GM20000 (cell line): Measurements from ENCODE around the gene PCLO.

ENCODE experiments used
- DNase-seq: peaks from one replicate; pipeline ENCODE4 v3.0.0; 2012; ENCODE audit warnings: low spot score
- TF ChIP-seq, protein P1 (sequence below): IDR thresholded peaks from 2 replicates; pipeline ENCODE4 v1.5.1; 2012; ENCODE audit warnings: mild to moderate bottlenecking, control low read depth; ENCODE audit errors: extremely low read depth, missing control alignments

Gene PCLO, protein sequence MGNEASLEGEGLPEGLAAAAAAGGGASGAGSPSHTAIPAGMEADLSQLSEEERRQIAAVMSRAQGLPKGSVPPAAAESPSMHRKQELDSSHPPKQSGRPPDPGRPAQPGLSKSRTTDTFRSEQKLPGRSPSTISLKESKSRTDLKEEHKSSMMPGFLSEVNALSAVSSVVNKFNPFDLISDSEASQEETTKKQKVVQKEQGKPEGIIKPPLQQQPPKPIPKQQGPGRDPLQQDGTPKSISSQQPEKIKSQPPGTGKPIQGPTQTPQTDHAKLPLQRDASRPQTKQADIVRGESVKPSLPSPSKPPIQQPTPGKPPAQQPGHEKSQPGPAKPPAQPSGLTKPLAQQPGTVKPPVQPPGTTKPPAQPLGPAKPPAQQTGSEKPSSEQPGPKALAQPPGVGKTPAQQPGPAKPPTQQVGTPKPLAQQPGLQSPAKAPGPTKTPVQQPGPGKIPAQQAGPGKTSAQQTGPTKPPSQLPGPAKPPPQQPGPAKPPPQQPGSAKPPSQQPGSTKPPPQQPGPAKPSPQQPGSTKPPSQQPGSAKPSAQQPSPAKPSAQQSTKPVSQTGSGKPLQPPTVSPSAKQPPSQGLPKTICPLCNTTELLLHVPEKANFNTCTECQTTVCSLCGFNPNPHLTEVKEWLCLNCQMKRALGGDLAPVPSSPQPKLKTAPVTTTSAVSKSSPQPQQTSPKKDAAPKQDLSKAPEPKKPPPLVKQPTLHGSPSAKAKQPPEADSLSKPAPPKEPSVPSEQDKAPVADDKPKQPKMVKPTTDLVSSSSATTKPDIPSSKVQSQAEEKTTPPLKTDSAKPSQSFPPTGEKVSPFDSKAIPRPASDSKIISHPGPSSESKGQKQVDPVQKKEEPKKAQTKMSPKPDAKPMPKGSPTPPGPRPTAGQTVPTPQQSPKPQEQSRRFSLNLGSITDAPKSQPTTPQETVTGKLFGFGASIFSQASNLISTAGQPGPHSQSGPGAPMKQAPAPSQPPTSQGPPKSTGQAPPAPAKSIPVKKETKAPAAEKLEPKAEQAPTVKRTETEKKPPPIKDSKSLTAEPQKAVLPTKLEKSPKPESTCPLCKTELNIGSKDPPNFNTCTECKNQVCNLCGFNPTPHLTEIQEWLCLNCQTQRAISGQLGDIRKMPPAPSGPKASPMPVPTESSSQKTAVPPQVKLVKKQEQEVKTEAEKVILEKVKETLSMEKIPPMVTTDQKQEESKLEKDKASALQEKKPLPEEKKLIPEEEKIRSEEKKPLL (N-terminal part only)

DNA sequence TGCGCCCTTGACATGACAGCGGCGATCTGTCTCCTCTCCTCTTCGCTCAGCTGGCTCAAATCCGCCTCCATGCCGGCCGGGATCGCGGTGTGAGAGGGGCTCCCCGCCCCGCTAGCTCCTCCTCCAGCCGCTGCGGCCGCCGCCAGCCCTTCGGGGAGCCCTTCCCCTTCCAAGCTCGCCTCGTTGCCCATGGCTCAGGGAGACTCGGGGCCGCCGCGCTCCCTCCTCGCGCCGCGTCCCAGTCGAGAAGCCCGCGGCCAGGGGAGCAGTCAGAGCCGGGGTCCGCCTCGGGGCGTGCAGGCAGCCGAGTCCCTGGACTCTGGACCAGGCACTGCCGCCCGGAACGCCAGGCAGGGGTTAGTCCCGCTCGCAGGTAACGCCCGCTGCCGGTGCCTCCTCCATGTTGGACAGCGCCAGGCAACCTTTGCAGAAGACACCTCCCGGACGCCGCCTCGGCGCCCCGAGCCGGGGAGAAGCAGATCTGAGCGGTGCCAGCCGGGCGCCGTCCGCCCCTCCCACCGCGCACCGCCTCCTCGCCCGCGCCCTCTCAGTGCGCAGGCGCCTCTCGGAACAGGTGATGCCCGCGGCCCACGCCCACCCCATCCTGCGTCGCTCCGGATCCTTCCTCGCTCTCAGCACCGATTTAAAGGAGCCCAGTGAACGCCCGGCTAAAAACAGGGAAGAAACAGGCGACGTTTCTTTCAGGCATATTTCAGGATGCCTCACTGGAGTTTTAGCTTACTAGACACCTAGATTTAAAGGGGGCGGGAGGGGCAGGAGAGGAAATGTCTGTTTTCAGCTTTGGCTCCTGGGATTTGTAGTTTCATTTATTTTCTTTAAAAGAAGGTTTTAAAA is at the start of gene PCLO:
Gene PCLO (minus strand): TSS at position 483 of the 855 bp plus-strand sequence. CDS start 292 bp downstream, at position 191.
- TF ChIP-seq, protein P1, sequence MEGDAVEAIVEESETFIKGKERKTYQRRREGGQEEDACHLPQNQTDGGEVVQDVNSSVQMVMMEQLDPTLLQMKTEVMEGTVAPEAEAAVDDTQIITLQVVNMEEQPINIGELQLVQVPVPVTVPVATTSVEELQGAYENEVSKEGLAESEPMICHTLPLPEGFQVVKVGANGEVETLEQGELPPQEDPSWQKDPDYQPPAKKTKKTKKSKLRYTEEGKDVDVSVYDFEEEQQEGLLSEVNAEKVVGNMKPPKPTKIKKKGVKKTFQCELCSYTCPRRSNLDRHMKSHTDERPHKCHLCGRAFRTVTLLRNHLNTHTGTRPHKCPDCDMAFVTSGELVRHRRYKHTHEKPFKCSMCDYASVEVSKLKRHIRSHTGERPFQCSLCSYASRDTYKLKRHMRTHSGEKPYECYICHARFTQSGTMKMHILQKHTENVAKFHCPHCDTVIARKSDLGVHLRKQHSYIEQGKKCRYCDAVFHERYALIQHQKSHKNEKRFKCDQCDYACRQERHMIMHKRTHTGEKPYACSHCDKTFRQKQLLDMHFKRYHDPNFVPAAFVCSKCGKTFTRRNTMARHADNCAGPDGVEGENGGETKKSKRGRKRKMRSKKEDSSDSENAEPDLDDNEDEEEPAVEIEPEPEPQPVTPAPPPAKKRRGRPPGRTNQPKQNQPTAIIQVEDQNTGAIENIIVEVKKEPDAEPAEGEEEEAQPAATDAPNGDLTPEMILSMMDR: no peak
- DNase-seq: peak; percentile 61

DNA sequence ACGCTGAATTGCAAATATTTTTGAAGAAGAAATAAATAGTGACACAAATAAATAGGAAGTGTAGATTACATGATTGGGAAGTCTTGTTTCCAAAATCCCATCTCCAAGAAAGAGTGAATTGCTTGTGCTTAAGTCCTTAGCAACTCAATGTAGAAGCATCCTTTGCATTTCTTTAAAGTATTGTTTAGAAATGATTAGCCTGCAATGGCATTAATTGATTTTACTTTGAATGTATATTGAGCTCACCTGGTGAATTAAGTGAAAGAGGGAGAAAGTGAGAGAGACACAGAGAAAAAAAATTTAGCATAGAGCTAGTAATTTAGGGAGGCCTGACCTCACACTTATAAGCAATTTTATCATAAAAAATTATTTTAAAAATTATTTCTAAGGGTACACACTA is 49.0 kb upstream of the PCLO start:
- TF ChIP-seq, protein P1: no peak

DNA sequence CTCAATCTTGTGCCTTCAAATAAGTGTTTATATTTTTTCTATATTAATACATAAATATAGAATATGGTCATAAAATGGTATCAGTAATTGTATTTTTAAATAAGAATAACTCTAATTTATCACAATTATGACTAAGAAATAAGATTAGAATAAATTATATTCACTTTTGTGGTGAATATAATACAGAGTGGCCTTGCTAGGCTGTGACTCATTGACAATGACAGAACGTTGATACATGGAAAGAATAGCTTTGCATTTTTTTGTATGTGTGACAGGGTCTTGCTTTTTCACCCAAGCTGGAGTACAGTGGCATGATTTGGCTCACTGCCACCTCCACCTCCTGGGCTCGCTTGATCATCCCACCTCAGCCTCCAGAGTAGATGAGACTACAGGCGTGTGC is 47.8 kb upstream of the PCLO start:
- DNase-seq: no peak
- TF ChIP-seq, protein P1: no peak

More for the DNA sequence above, 49.0 kb upstream of the PCLO start:
- no peak for DNase-seq

DNA sequence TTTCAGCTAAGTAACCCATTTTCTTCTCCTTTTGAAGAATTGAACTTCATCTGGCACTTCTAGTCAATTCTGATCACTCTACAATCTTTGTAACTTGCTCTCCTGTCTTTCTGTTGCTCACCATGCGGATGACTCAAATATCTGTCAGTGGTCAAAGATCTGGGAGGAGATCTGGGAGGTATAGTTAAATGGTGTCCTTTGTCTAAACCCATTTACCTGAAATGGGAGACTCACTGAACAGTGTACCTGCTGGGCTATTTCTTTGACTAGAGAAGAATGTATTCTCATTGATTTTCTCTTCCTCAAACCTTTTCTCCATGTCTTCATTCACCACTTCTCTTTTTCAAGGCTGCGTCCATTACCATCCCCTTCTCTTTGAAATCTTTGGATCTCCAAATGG is 42.0 kb upstream of the PCLO start:
- DNase-seq: no peak
- TF ChIP-seq, protein P1: no peak

DNA sequence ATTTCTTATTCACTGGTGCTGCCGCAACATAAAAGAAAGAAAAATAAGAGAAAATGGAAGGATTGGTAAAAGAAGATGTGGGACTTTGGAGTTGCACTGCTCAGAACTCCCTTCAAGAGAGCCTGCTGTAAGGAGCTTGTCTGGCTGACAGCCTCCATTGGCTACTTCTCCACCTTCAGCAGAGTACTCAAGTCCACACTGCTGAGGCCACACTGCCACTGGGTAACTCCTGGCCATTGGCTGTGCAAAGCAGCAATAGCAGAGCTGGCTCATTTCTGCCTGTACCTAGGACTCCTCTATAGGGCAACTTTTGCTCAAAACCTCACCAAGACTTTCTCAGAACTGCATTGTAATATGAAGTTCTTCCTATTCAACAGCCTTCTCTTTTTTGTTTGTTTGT is 38.7 kb upstream of the PCLO start:
- no peak for DNase-seq
- TF ChIP-seq, protein P1: no peak

DNA sequence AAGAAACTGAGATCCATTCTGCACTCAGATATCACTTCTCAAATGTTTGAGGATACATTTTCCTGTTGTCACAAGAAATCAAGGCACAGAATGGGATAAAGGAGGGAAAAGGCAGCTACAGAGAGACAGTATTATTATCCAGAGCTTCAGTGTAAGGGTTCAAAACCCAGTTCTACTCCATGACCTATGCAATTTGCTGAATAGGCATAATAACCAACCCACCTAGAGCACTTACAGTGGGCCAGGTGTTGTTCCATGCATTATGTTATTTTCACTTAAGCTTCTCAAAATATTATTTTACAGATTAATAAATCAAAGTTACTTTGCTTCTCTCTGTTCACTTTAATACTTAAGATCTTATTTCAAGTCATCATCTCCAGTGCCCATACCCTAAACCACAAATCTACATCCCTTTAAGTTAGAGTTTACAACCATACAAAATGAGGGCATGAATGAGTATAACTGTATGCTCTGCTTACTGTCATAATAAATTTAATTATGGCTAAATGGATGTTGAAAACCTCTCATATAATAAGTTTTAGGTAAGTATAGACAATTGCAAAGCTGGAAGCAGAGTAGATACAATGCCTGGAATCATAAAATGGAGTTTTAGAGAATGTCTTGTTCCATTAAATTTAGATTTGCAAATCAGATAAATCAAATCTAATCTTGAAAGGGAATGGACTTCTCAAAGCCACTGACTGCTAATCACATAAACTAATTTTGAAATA is 28.1 kb upstream of the PCLO start:
- TF ChIP-seq, protein P1: no peak
- DNase-seq: no peak
